ENCODE data around the gene DIS3L2. TPM values are rescaled to one million over a fixed set of nuclear protein-coding genes. Genes with fewer than 3 reads are reported as not detected.

The DIS3L2 gene
- total RNA-seq, 1 experiment from 2014 or later, result 33.1 TPM

GRCh38 chr2:232268636-232269165 is 307.2 kb downstream of the DIS3L2 start:
- no peak for DNase-seq (ENCODE audit: low spot score)
- in situ Hi-C loops (cut with HindIII; ENCODE audit: low sequenced_read_pairs), result no loop called here

GRCh38 chr2:232269867-232270266 is 308.4 kb downstream of the DIS3L2 start:
- DNase-seq (ENCODE audit: low spot score), result no peak
- in situ Hi-C loops (cut with HindIII; ENCODE audit: low sequenced_read_pairs), result no loop called here

GRCh38 chr2:232273903-232274643 is 312.6 kb downstream of the DIS3L2 start:
- in situ Hi-C loops (cut with HindIII; ENCODE audit: low sequenced_read_pairs), result no loop called here
- DNase-seq (ENCODE audit: low spot score), result no peak

GRCh38 chr2:232275670-232276069 is 314.2 kb downstream of the DIS3L2 start:
- in situ Hi-C loops (cut with HindIII; ENCODE audit: low sequenced_read_pairs), result no loop called here
- peak; percentile 7 for DNase-seq (ENCODE audit: low spot score)

GRCh38 chr2:232276084-232276732 is 314.7 kb downstream of the DIS3L2 start:
- in situ Hi-C loops (cut with HindIII; ENCODE audit: low sequenced_read_pairs), result no loop called here
- DNase-seq (ENCODE audit: low spot score), result peak; percentile 54

GRCh38 chr2:232276733-232277313 is 315.3 kb downstream of the DIS3L2 start:
- DNase-seq (ENCODE audit: low spot score), result peak; percentile 33

GRCh38 chr2:232278534-232278933 is 317.0 kb downstream of the DIS3L2 start:
- in situ Hi-C loops (cut with HindIII; ENCODE audit: low sequenced_read_pairs), result no loop called here
- DNase-seq (ENCODE audit: low spot score), result no peak

More at GRCh38 chr2:232276733-232277313, 315.3 kb downstream of the DIS3L2 start:
- in situ Hi-C loops (cut with HindIII; ENCODE audit: low sequenced_read_pairs), result no loop called here

GRCh38 chr2:232280341-232280740 is 318.8 kb downstream of the DIS3L2 start:
- no peak for DNase-seq (ENCODE audit: low spot score)
- in situ Hi-C loops (cut with HindIII; ENCODE audit: low sequenced_read_pairs), result no loop called here

- DNase-seq (ENCODE audit: low spot score), result no peak
- in situ Hi-C loops (cut with HindIII; ENCODE audit: low sequenced_read_pairs), result no loop called here
Measured at GRCh38 chr2:232281858-232282507, 320.5 kb downstream of the DIS3L2 start.

- DNase-seq (ENCODE audit: low spot score), result peak; percentile 6
- in situ Hi-C loops (cut with HindIII; ENCODE audit: low sequenced_read_pairs), result no loop called here
Measured at GRCh38 chr2:232282508-232283055, 321.1 kb downstream of the DIS3L2 start.

GRCh38 chr2:232286001-232286868 is 324.7 kb downstream of the DIS3L2 start:
- no peak for DNase-seq (ENCODE audit: low spot score)
- in situ Hi-C loops (cut with HindIII; ENCODE audit: low sequenced_read_pairs), result no loop called here

GRCh38 chr2:232287316-232287715 is 325.8 kb downstream of the DIS3L2 start:
- no peak for DNase-seq (ENCODE audit: low spot score)
- in situ Hi-C loops (cut with HindIII; ENCODE audit: low sequenced_read_pairs), result no loop called here

- in situ Hi-C loops (cut with HindIII; ENCODE audit: low sequenced_read_pairs), result no loop called here
- DNase-seq (ENCODE audit: low spot score), result no peak
Measured at GRCh38 chr2:232288489-232289030, 327.0 kb downstream of the DIS3L2 start.

- DNase-seq (ENCODE audit: low spot score), result no peak
- in situ Hi-C loops (cut with HindIII; ENCODE audit: low sequenced_read_pairs), result no loop called here
Measured at GRCh38 chr2:232290668-232291067, 329.2 kb downstream of the DIS3L2 start.

- in situ Hi-C loops (cut with HindIII; ENCODE audit: low sequenced_read_pairs), result no loop called here
- DNase-seq (ENCODE audit: low spot score), result no peak
Measured at GRCh38 chr2:232291343-232291742, 329.8 kb downstream of the DIS3L2 start.

- in situ Hi-C loops (cut with HindIII; ENCODE audit: low sequenced_read_pairs), result no loop called here
- DNase-seq (ENCODE audit: low spot score), result peak; percentile 17
Measured at GRCh38 chr2:232292395-232293154, 331.1 kb downstream of the DIS3L2 start.

- in situ Hi-C loops (cut with HindIII; ENCODE audit: low sequenced_read_pairs), result no loop called here
- no peak for DNase-seq (ENCODE audit: low spot score)
Measured at GRCh38 chr2:232293191-232293590, 331.7 kb downstream of the DIS3L2 start.

GRCh38 chr2:232295971-232296370 is 334.5 kb downstream of the DIS3L2 start:
- in situ Hi-C loops (cut with HindIII; ENCODE audit: low sequenced_read_pairs), result no loop called here
- DNase-seq (ENCODE audit: low spot score), result no peak

All from G401 (cell line).